DOHH2 (cell line): ENCODE results near the gene PACSIN1.

ENCODE experiments used
- H3F3A ChIP-seq: fragments of 200-600 bp; sonication (generic), shearing (Covaris generic); 2 replicates; pipeline ENCODE4 v1.6.0; 2016; ENCODE audit warnings: antibody characterized with exemption, mild to moderate bottlenecking; ENCODE audit not compliant: control insufficient read depth, insufficient read depth
- H3K27ac ChIP-seq: fragments of 200-600 bp; sonication (generic); 2 replicates; pipeline ENCODE4 v1.5.1; 2014; ENCODE audit warnings: low read depth, mild to moderate bottlenecking, low read length, moderate library complexity
- H3K27me3 ChIP-seq: fragments of 200-600 bp; sonication (generic); 2 replicates; pipeline ENCODE4 v1.6.1; 2014; ENCODE audit warnings: mild to moderate bottlenecking, low read length, mixed read lengths; ENCODE audit not compliant: control insufficient read depth
- H3K36me3 ChIP-seq: fragments of 200-600 bp; sonication (generic); 2 replicates; pipeline ENCODE4 v1.6.1; 2014; ENCODE audit warnings: mild to moderate bottlenecking, low read length, moderate library complexity, mixed read lengths; ENCODE audit not compliant: control insufficient read depth
- H3K4me1 ChIP-seq: fragments of 200-600 bp; sonication (generic); 2 replicates; pipeline ENCODE4 v1.6.1; 2014; ENCODE audit warnings: mild to moderate bottlenecking, low read length, mixed read lengths; ENCODE audit not compliant: control insufficient read depth
- H3K4me2 ChIP-seq: fragments of 200-600 bp; sonication (generic); 2 replicates; pipeline ENCODE4 v1.6.0; 2014; ENCODE audit warnings: mild to moderate bottlenecking, low read length, moderate library complexity
- H3K4me3 ChIP-seq: fragments of 200-600 bp; sonication (generic); 2 replicates; pipeline ENCODE4 v1.5.1; 2014; ENCODE audit warnings: mild to moderate bottlenecking, low read length, mixed read lengths
- H3K79me2 ChIP-seq: fragments of 200-600 bp; sonication (generic); 2 replicates; pipeline ENCODE4 v1.6.1; 2014; ENCODE audit warnings: mild to moderate bottlenecking, low read length, mixed read lengths; ENCODE audit not compliant: control insufficient read depth
- H3K9me2 ChIP-seq: fragments of 200-600 bp; sonication (generic); replicated peaks from 2 replicates; pipeline ENCODE4 v1.6.1; 2014; ENCODE audit warnings: mild to moderate bottlenecking, low read length, mixed read lengths; ENCODE audit not compliant: control insufficient read depth
- H3K9me3 ChIP-seq: fragments of 200-600 bp; sonication (generic); 2 replicates; pipeline ENCODE4 v1.6.1; 2014; ENCODE audit warnings: antibody characterized with exemption, low read length, mixed read lengths; ENCODE audit not compliant: control insufficient read depth, insufficient read depth
- H4K20me1 ChIP-seq: fragments of 200-600 bp; sonication (generic); 2 replicates; pipeline ENCODE4 v1.6.0; 2014; ENCODE audit warnings: low read depth, mild to moderate bottlenecking, antibody characterized with exemption, low read length, moderate library complexity; ENCODE audit not compliant: control insufficient read depth, insufficient read depth
- CTCF ChIP-seq: fragments of 200-600 bp; sonication (generic); IDR thresholded peaks from one replicate; pipeline ENCODE4 v1.5.1; 2014; ENCODE audit warnings: antibody characterized with exemption, mild to moderate bottlenecking, low read depth, low read length; ENCODE audit not compliant: poor library complexity, severe bottlenecking
- EZH2phosphoT487 ChIP-seq: fragments of 200-600 bp; sonication (generic); IDR thresholded peaks from 2 replicates; pipeline ENCODE4 v1.6.1; 2017; ENCODE audit warnings: borderline replicate concordance, mild to moderate bottlenecking, antibody characterized with exemption, low read length, moderate library complexity, mixed read lengths

Gene PACSIN1

DNA sequence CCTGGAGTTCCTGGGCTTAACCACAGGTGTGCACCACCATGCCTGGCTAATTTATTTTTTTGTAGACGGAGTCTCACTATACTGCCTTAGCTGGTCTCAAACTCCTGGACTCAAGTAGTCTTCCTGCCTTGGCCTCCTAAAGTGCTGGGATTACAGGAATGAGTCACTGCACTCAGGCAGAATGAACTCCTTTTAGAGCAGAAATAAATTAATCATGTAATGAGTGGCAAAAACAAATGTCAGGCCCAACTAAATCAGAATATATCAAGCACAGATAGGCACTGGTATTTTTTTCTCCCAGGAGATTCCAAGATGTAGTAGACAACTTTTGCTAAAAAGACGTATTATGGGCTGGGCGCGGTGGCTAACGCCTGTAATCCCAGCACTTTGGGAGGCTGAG lies 42.6 kb upstream of the PACSIN1 start:
- Histone ChIP-seq H3K36me3 (peaks cover 73% of the 10 kb centered on the region), H3K4me1 (peaks cover 32% of the 10 kb centered on the region)

GRCh38 chr6:34424200-34425131 lies 41.4 kb upstream of the PACSIN1 start:
- H3K4me1 ChIP-seq: peaks cover 32% of the 10 kb centered on the region
- peaks cover 63% of the 10 kb centered on the region for H3K36me3 ChIP-seq
- no peaks in the 10 kb centered on the region; the same call in 1 of the 2 replicates for H3K27me3 ChIP-seq
- no peaks in the 10 kb centered on the region for H3K9me2 ChIP-seq
- peaks cover 18% of the 10 kb centered on the region; the same call in 1 of the 2 replicates for H4K20me1 ChIP-seq
- peak overlapping the region; percentile 93 for H3K4me2 ChIP-seq
- TF ChIP-seq CTCF (no peak), EZH2phosphoT487 (no peak)
- no peaks in the 10 kb centered on the region for H3K9me3 ChIP-seq
- H3K4me3 ChIP-seq: peak overlapping the region; percentile 99
- peaks cover 39% of the 10 kb centered on the region for H3F3A ChIP-seq
- H3K27ac ChIP-seq: peak overlapping the region; percentile 69
- H3K79me2 ChIP-seq: peaks cover 52% of the 10 kb centered on the region

More for the DNA sequence above, 42.6 kb upstream of the PACSIN1 start:
- TF ChIP-seq EZH2phosphoT487 (no peak), CTCF (no peak)
- Histone ChIP-seq H3K4me3 (0 out of 2 replicates have a peak overlapping the region, but pooled peaks have one; percentile 99), H4K20me1 (peaks cover 21% of the 10 kb centered on the region; the same call in 1 of the 2 replicates), H3K27ac (no peak overlapping the region), H3K9me3 (no peaks in the 10 kb centered on the region), H3K79me2 (peaks cover 52% of the 10 kb centered on the region), H3K9me2 (no peaks in the 10 kb centered on the region), H3F3A (peaks cover 41% of the 10 kb centered on the region), H3K27me3 (no peaks in the 10 kb centered on the region; the same call in 1 of the 2 replicates), H3K4me2 (peak overlapping the region; percentile 93)

DNA sequence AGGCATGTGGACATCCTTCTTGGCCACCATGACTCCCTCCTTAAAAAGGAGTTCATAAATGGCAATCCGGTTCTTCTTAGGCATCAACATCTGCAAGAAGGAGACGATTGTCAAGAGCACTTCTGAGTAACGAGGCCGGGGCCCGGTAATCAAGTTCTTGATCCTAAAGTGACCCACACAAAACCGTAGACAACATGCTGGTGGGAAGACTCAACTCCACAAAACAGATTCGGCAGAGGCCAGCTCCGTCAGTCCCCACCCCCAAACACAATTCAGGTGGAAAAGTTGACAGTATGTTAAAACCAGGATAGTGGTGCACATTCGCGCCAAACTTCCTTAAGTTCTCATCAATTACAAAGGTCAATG lies 40.8 kb upstream of the PACSIN1 start:
- Histone ChIP-seq H3K9me2 (no peaks in the 10 kb centered on the region), H3K27me3 (no peaks in the 10 kb centered on the region; the same call in 1 of the 2 replicates), H3K9me3 (no peaks in the 10 kb centered on the region), H3K36me3 (peaks cover 56% of the 10 kb centered on the region), H4K20me1 (peaks cover 18% of the 10 kb centered on the region; the same call in 1 of the 2 replicates), H3K4me2 (peak overlapping the region; percentile 93), H3K4me1 (peaks cover 32% of the 10 kb centered on the region), H3K4me3 (peak overlapping the region; percentile 99), H3F3A (peaks cover 35% of the 10 kb centered on the region), H3K27ac (peak overlapping the region; percentile 69), H3K79me2 (peaks cover 52% of the 10 kb centered on the region)
- TF ChIP-seq EZH2phosphoT487: no peak
- TF ChIP-seq CTCF: no peak
